ENCODE results near the gene RAD54L. TPM values are rescaled to one million over a fixed set of nuclear protein-coding genes. Genes with fewer than 3 reads are reported as not detected.
"Not testable (repeated sequence)": the region's sequence is repeated elsewhere in the genome, so short reads cannot be mapped to it uniquely, and the experiment has no call there.

RAD54L gene
- polyA plus RNA-seq, 1 donor from 2014 or later = 1.1 TPM

- no peaks in the 10 kb centered on the region for H3K36me3 ChIP-seq (ENCODE audit: insufficient read depth, low read length)
- no peak overlapping the region for H3K4me3 ChIP-seq (ENCODE audit: low read length)
- H3K4me2 ChIP-seq (ENCODE audit: low read length) = no peak overlapping the region
- TF ChIP-seq TAF1 (IDR thresholded peaks at IDR 0.05; ENCODE audit: low read depth) (no peak), REST (IDR thresholded peaks at IDR 0.05; ENCODE audit: borderline replicate concordance) (no peak), RAD21 (conservative IDR thresholded peaks at IDR 0.05) (no peak), SMC3 (conservative IDR thresholded peaks at IDR 0.05; ENCODE audit: poor library complexity) (no peak), EZH2 (IDR thresholded peaks at IDR 0.05; ENCODE audit: borderline replicate concordance, insufficient read depth, low read length, poor library complexity, severe bottlenecking) (no peak), MXI1 (conservative IDR thresholded peaks at IDR 0.05; ENCODE audit: poor library complexity, severe bottlenecking) (no peak), POLR2AphosphoS5 (IDR thresholded peaks at IDR 0.05) (no peak), EP300 (conservative IDR thresholded peaks at IDR 0.05; ENCODE audit: poor library complexity, severe bottlenecking) (no peak), CTCF (IDR thresholded peaks at IDR 0.05; ENCODE audit: poor library complexity, severe bottlenecking) (no peak)
- H2AFZ ChIP-seq (ENCODE audit: low read depth, low read length) = no peak overlapping the region
- H3K79me2 ChIP-seq (replicated peaks; ENCODE audit: insufficient read depth, low read length) = no peaks in the 10 kb centered on the region
- H3F3A ChIP-seq (ENCODE audit: insufficient read depth, low read length, poor library complexity, severe bottlenecking) = no peaks in the 10 kb centered on the region
- H3K9me2 ChIP-seq (ENCODE audit: insufficient read depth, low read length) = no peaks in the 10 kb centered on the region
- H3K9ac ChIP-seq (ENCODE audit: low read length) = no peak overlapping the region
- no peaks in the 10 kb centered on the region for H4K20me1 ChIP-seq (ENCODE audit: insufficient read depth)
- H3K27ac ChIP-seq (ENCODE audit: low read length) = no peak overlapping the region
- H3K27me3 ChIP-seq (ENCODE audit: insufficient read depth, low read depth, low read length) = no peaks in the 10 kb centered on the region
- H3K9me3 ChIP-seq (ENCODE audit: low read length) = no peaks in the 10 kb centered on the region
Measured at GRCh38 chr1:46236882-46237281, 10.7 kb upstream of the RAD54L start.

- H3K27me3 ChIP-seq (ENCODE audit: insufficient read depth, low read depth, low read length); H2AFZ ChIP-seq (ENCODE audit: low read depth, low read length); H3K4me3 ChIP-seq (ENCODE audit: low read length); H3F3A ChIP-seq (ENCODE audit: insufficient read depth, low read length, poor library complexity, severe bottlenecking); H3K9me3 ChIP-seq (ENCODE audit: low read length); H4K20me1 ChIP-seq (ENCODE audit: insufficient read depth); H3K79me2 ChIP-seq (replicated peaks; ENCODE audit: insufficient read depth, low read length); H3K4me2 ChIP-seq (ENCODE audit: low read length); H3K36me3 ChIP-seq (ENCODE audit: insufficient read depth, low read length); H3K9ac ChIP-seq (ENCODE audit: low read length); H3K27ac ChIP-seq (ENCODE audit: low read length); H3K9me2 ChIP-seq (ENCODE audit: insufficient read depth, low read length): not testable (repeated sequence)
Measured at GRCh38 chr1:46238865-46239264, 8.7 kb upstream of the RAD54L start.

- H3K9ac ChIP-seq (ENCODE audit: low read length); H3K36me3 ChIP-seq (ENCODE audit: insufficient read depth, low read length); H2AFZ ChIP-seq (ENCODE audit: low read depth, low read length); H3K4me2 ChIP-seq (ENCODE audit: low read length); H3F3A ChIP-seq (ENCODE audit: insufficient read depth, low read length, poor library complexity, severe bottlenecking); H3K4me3 ChIP-seq (ENCODE audit: low read length); H3K27ac ChIP-seq (ENCODE audit: low read length); H3K9me2 ChIP-seq (ENCODE audit: insufficient read depth, low read length); H3K79me2 ChIP-seq (replicated peaks; ENCODE audit: insufficient read depth, low read length); H3K27me3 ChIP-seq (ENCODE audit: insufficient read depth, low read depth, low read length); H3K9me3 ChIP-seq (ENCODE audit: low read length); H4K20me1 ChIP-seq (ENCODE audit: insufficient read depth): not testable (repeated sequence)
Measured at GRCh38 chr1:46241733-46242132, 5.8 kb upstream of the RAD54L start.
